GM23338 (cell line): ENCODE measurements around the gene JOSD2. TPM values are rescaled to one million over a fixed set of nuclear protein-coding genes. Genes with fewer than 3 reads are reported as not detected.

ENCODE experiments used
- ATAC-seq: fragments of 200-7000 bp; cut with Tn5 transposase; 3 replicates; pipeline ENCODE4 v1.9.1; 2020
- DNase-seq: peaks from one replicate; pipeline ENCODE4 v3.0.0-alpha.2; 2015; ENCODE audit warnings: low spot score
- H2AFZ ChIP-seq: fragments of 200-600 bp; sonication (generic); 2 replicates; pipeline ENCODE4 v1.8.0; 2016; ENCODE audit warnings: antibody characterized with exemption, mild to moderate bottlenecking, moderate library complexity
- H3F3A ChIP-seq: fragments of 200-600 bp; sonication (generic); replicated peaks from 2 replicates; pipeline ENCODE4 v1.8.0; 2017; ENCODE audit warnings: antibody characterized with exemption, mixed run types, low read depth
- H3K27ac ChIP-seq: fragments of 200-600 bp; sonication (generic); 2 replicates; pipeline ENCODE4 v1.6.1; 2016; ENCODE audit warnings: low read depth
- H3K27me3 ChIP-seq: fragments of 200-600 bp; sonication (generic); 2 replicates; pipeline ENCODE4 v1.8.0; 2016; ENCODE audit warnings: mild to moderate bottlenecking, mixed run types, moderate library complexity; ENCODE audit not compliant: insufficient read depth
- H3K36me3 ChIP-seq: fragments of 200-600 bp; sonication (generic); 2 replicates; pipeline ENCODE4 v1.8.0; 2016; ENCODE audit warnings: mild to moderate bottlenecking; ENCODE audit not compliant: insufficient read depth
- H3K4me1 ChIP-seq: fragments of 200-600 bp; sonication (generic); 2 replicates; pipeline ENCODE4 v1.8.0; 2016; ENCODE audit warnings: mild to moderate bottlenecking, moderate library complexity; ENCODE audit not compliant: insufficient read depth
- H3K4me2 ChIP-seq: fragments of 200-600 bp; sonication (generic); 2 replicates; pipeline ENCODE4 v1.7.1; 2017; ENCODE audit warnings: mixed run types
- H3K4me3 ChIP-seq: fragments of 200-600 bp; sonication (generic); 2 replicates; pipeline ENCODE4 v1.6.1; 2016; ENCODE audit warnings: mixed run types
- H3K79me2 ChIP-seq: fragments of 200-600 bp; sonication (generic); replicated peaks from 2 replicates; pipeline ENCODE4 v1.8.0; 2017; ENCODE audit warnings: mild to moderate bottlenecking; ENCODE audit not compliant: insufficient read depth
- H3K9me2 ChIP-seq: fragments of 200-600 bp; sonication (generic); 2 replicates; pipeline ENCODE4 v1.8.0; 2017; ENCODE audit not compliant: insufficient read depth
- H4K20me1 ChIP-seq: fragments of 200-600 bp; sonication (generic); replicated peaks from 2 replicates; pipeline ENCODE4 v1.8.0; 2017; ENCODE audit warnings: mild to moderate bottlenecking; ENCODE audit not compliant: insufficient read depth
- H3K27ac Mint-ChIP-seq: 2 replicates; pipeline ENCODE4 v1.8.0; 2020; ENCODE audit warnings: inconsistent platforms, mild to moderate bottlenecking, moderate library complexity, mixed read lengths
- H3K27me3 Mint-ChIP-seq: 3 replicates; pipeline ENCODE4 v1.8.0; 2022; ENCODE audit warnings: low read depth, mild to moderate bottlenecking, moderate library complexity, mixed read lengths, inconsistent platforms; ENCODE audit not compliant: insufficient read depth, poor library complexity
- H3K36me3 Mint-ChIP-seq: 3 replicates; pipeline ENCODE4 v1.8.0; 2021; ENCODE audit warnings: low read depth, mild to moderate bottlenecking, inconsistent platforms, moderate library complexity, mixed read lengths
- H3K4me1 Mint-ChIP-seq: 3 replicates; pipeline ENCODE4 v1.8.0; 2020; ENCODE audit warnings: mild to moderate bottlenecking, inconsistent platforms, mixed read lengths
- H3K4me3 Mint-ChIP-seq: 3 replicates; pipeline ENCODE4 v1.8.0; 2021; ENCODE audit warnings: moderate library complexity, mild to moderate bottlenecking, inconsistent platforms, mixed read lengths
- H3K9me3 Mint-ChIP-seq: 3 replicates; pipeline ENCODE4 v1.8.0; 2020; ENCODE audit warnings: moderate library complexity, mild to moderate bottlenecking, inconsistent platforms, mixed read lengths
- CREB1 ChIP-seq: fragments of 250-450 bp; sonication (Bioruptor Pico); IDR thresholded peaks from 2 replicates; pipeline ENCODE4 v1.5.0; 2020; ENCODE audit warnings: low read depth, mild to moderate bottlenecking, moderate library complexity
- POLR2AphosphoS5 ChIP-seq: IDR thresholded peaks from 2 replicates; pipeline ENCODE4 v1.6.1; 2016; ENCODE audit warnings: antibody characterized with exemption, low read depth
- polyA plus RNA-seq: library from polyadenylated mRNA; unstranded; fragments of >200 nt; fragmentation: Nextera tagmentation; extraction: Ambion mirVana; gene quantifications from 2 replicates; pipeline ENCODE4 v1.2.1, GENCODE V29; 2016
- total RNA-seq: library from RNA; depleted of rRNA; stranded (reverse); fragments of >200 nt; shearing (Covaris generic); gene quantifications from 2 replicates; pipeline ENCODE4 v1.2.3, GENCODE V29; 2014
- TF ChIP-seq, protein P1 (sequence below), 2 experiments: fragments of 200-600 bp in 1 of 2; sonication (generic) in 1 of 2; conservative IDR thresholded peaks; 2 replicates each; pipeline versions ENCODE4 v1.5.1 to v1.6.1; 2016 to 2017; ENCODE audit warnings: antibody characterized with exemption in 2 of 2, low read depth in 2 of 2, mild to moderate bottlenecking in 2 of 2, moderate library complexity in 1 of 2
- TF ChIP-seq, protein P2 (sequence below): IDR thresholded peaks from one replicate; pipeline ENCODE4 v1.6.1; 2018; ENCODE audit warnings: antibody characterized with exemption; ENCODE audit not compliant: unreplicated experiment

JOSD2 gene
- total and polyA plus RNA-seq, 2 experiments from 2014 or later, result 3.3 to 5.8 TPM

DNA sequence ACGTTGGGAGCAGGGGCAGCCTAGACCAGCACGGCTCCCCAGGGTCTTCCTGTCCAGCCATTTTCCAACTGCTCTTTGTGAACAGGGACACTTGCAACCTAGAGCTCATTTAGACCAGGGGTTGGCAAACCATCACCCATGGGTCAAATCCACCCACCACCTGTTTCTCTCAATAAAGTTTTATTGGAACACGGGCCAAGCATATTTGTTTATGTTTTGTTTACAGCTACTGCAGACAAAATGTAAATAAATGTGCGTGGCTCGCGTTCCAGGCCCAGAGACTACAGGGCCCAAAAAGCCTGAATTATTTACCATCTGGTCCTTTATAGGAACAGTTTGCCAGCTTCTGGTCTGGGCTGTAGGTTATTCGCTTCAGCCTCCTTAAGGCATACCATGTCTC, 48.0 kb downstream of the JOSD2 start (continued):
- TF ChIP-seq, protein P1, sequence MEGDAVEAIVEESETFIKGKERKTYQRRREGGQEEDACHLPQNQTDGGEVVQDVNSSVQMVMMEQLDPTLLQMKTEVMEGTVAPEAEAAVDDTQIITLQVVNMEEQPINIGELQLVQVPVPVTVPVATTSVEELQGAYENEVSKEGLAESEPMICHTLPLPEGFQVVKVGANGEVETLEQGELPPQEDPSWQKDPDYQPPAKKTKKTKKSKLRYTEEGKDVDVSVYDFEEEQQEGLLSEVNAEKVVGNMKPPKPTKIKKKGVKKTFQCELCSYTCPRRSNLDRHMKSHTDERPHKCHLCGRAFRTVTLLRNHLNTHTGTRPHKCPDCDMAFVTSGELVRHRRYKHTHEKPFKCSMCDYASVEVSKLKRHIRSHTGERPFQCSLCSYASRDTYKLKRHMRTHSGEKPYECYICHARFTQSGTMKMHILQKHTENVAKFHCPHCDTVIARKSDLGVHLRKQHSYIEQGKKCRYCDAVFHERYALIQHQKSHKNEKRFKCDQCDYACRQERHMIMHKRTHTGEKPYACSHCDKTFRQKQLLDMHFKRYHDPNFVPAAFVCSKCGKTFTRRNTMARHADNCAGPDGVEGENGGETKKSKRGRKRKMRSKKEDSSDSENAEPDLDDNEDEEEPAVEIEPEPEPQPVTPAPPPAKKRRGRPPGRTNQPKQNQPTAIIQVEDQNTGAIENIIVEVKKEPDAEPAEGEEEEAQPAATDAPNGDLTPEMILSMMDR (conservative IDR thresholded peaks at IDR 0.05; ENCODE audit: low read depth in 2 of 2), result no peak
- TF ChIP-seq, protein P2, sequence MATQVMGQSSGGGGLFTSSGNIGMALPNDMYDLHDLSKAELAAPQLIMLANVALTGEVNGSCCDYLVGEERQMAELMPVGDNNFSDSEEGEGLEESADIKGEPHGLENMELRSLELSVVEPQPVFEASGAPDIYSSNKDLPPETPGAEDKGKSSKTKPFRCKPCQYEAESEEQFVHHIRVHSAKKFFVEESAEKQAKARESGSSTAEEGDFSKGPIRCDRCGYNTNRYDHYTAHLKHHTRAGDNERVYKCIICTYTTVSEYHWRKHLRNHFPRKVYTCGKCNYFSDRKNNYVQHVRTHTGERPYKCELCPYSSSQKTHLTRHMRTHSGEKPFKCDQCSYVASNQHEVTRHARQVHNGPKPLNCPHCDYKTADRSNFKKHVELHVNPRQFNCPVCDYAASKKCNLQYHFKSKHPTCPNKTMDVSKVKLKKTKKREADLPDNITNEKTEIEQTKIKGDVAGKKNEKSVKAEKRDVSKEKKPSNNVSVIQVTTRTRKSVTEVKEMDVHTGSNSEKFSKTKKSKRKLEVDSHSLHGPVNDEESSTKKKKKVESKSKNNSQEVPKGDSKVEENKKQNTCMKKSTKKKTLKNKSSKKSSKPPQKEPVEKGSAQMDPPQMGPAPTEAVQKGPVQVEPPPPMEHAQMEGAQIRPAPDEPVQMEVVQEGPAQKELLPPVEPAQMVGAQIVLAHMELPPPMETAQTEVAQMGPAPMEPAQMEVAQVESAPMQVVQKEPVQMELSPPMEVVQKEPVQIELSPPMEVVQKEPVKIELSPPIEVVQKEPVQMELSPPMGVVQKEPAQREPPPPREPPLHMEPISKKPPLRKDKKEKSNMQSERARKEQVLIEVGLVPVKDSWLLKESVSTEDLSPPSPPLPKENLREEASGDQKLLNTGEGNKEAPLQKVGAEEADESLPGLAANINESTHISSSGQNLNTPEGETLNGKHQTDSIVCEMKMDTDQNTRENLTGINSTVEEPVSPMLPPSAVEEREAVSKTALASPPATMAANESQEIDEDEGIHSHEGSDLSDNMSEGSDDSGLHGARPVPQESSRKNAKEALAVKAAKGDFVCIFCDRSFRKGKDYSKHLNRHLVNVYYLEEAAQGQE, result no peak
- no peak for TF ChIP-seq CREB1 (CRISPR knock-in tag)

DNA sequence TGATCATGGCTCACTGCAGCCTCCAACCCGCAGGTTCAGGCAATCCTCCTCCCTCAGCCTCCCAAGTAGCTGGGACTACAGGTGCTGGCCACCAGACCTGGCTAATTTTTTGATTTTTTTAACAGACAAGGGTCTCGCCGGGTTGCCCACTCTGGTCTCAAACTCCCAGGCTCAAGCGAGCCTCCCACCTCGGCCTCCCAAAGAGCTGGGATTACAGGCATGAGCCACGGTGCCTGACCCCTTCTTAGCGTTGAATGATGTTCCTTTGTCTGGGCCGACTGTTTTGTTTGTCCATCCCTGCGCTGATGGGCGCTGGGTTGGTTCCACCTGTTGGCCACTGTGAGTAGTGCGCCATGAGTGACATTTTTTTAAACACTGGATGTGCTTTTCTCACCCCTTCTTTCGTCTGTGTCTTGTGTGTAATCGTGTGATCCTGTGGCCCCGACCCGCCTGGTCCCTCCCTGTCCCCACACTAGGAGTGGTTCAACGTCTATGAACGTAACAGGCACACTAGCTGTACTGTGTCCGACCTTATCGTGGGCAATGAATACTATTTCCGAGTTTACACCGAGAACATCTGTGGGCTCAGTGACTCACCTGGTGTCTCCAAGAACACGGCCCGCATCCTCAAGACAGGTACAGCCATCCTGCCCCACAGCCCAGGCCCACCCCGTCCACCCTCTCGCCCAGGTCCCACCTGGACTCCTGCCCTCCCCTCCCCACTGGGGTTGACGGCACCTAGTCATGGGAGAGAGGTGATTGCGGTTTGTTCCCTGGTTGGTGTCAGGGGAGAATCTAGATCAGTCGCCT, 49.7 kb downstream of the JOSD2 start:
- DNase-seq (peak; percentile 86), ATAC-seq (peak; percentile 93)
- no peak overlapping the region for H3K27ac ChIP-seq
- H3K79me2 ChIP-seq, result no peaks in the 10 kb centered on the region
- H3K4me2 ChIP-seq, result no peak overlapping the region
- H3F3A ChIP-seq, result no peaks in the 10 kb centered on the region
- Mint-ChIP-seq H3K4me3 (no peak overlapping the region; the same call in 2 of the 3 replicates), H3K4me1 (no peaks in the 10 kb centered on the region), H3K27me3 (peaks cover 12% of the 10 kb centered on the region), H3K36me3 (peaks cover 27% of the 10 kb centered on the region), H3K9me3 (peaks cover 87% of the 10 kb centered on the region), H3K27ac (no peak overlapping the region)
- no peaks in the 10 kb centered on the region for H3K27me3 ChIP-seq
- H4K20me1 ChIP-seq, result no peaks in the 10 kb centered on the region
- H3K9me2 ChIP-seq, result no peaks in the 10 kb centered on the region
- H2AFZ ChIP-seq, result no peak overlapping the region
- 0 out of 2 replicates have a peak, but pooled peaks cover 3% of the 10 kb centered on the region for H3K4me1 ChIP-seq
- TF ChIP-seq, protein P1 (conservative IDR thresholded peaks at IDR 0.05; ENCODE audit: low read depth in 2 of 2), result peak; percentile 76 to 97
- no peak for TF ChIP-seq POLR2AphosphoS5
- no peaks in the 10 kb centered on the region for H3K36me3 ChIP-seq
- H3K4me3 ChIP-seq, result no peak overlapping the region
